Measurements from ENCODE around the gene SNX13. TPM values are rescaled to one million over a fixed set of nuclear protein-coding genes. Genes with fewer than 3 reads are reported as not detected.

Gene SNX13
- total RNA-seq, 1 experiment from 2014 or later = 29.0 TPM

GRCh38 chr7:17921857-17922416 is 18.4 kb downstream of the SNX13 start:
- no CpG with 5 or more reads among the region's 1 CpG for WGBS (ENCODE audit: extremely low coverage, insufficient read length, low lambda C conversion rate)
- no peaks in the 10 kb centered on the region for H3K27me3 ChIP-seq (ENCODE audit: insufficient read depth, low read length)
- H3K4me2 ChIP-seq (ENCODE audit: insufficient read depth, insufficient read length, low read length) = no peak overlapping the region
- H4K20me1 ChIP-seq (ENCODE audit: control insufficient read depth, insufficient read depth, insufficient read length) = no peaks in the 10 kb centered on the region
- Mint-ChIP-seq H3K27me3 (ENCODE audit: low read depth) (no peaks in the 10 kb centered on the region), H3K4me3 (no peak overlapping the region), H3K9me3 (peaks cover 0 to 3% of the 10 kb centered on the region in 2 experiments; a peak in 1 of 5 replicates), H3K4me1 (peaks cover 41 to 42% of the 10 kb centered on the region in 2 experiments), H3K27ac (no peak overlapping the region; a peak in 1 of 7 replicates), H3K36me3 (ENCODE audit: insufficient read depth in 1 of 3, low read depth in 3 of 3) (no peaks in the 10 kb centered on the region)
- peaks cover 10% of the 10 kb centered on the region; the same call in 1 of the 2 replicates for H3K79me2 ChIP-seq (ENCODE audit: insufficient read depth, low read length)
- H3K18ac ChIP-seq (ENCODE audit: insufficient read length, low read depth, low read length) = no peak overlapping the region
- H2BK20ac ChIP-seq (ENCODE audit: low read depth, low read length, poor library complexity, severe bottlenecking) = no peak overlapping the region
- H3K27ac ChIP-seq (ENCODE audit: insufficient read length, low read depth, low read length) = no peak overlapping the region
- no peak overlapping the region for H4K5ac ChIP-seq (ENCODE audit: insufficient read length, low read depth, low read length)
- no peak for TF ChIP-seq CTCF (conservative IDR thresholded peaks at IDR 0.05)
- H4K91ac ChIP-seq (ENCODE audit: insufficient read length, low read depth, low read length) = no peak overlapping the region
- no peaks in the 10 kb centered on the region for H3K9me3 ChIP-seq (ENCODE audit: control insufficient read depth, low read depth, low read length)
- no peak overlapping the region for H3K14ac ChIP-seq (ENCODE audit: insufficient read depth, low read length)
- no peak overlapping the region for H2AK5ac ChIP-seq (ENCODE audit: insufficient read length, low read length)
- DNase-seq = no peak
- no peak overlapping the region for H4K8ac ChIP-seq (replicated peaks; ENCODE audit: insufficient read length, low read depth, low read length)
- H2BK15ac ChIP-seq (ENCODE audit: low read depth, low read length) = no peak overlapping the region
- no peak overlapping the region for H3T11ph ChIP-seq (ENCODE audit: low read length)
- peaks cover 9% of the 10 kb centered on the region; the same call in 1 of the 2 replicates for H3K4me1 ChIP-seq (ENCODE audit: insufficient read depth, low read length)
- no peak overlapping the region for H3K23ac ChIP-seq (ENCODE audit: insufficient read length, low read depth, low read length)
- H3K4ac ChIP-seq (ENCODE audit: low read depth, low read length) = no peak overlapping the region
- no peak overlapping the region for H3K9ac ChIP-seq (ENCODE audit: extremely low read depth, insufficient read length, low read length)
- peaks cover 3% of the 10 kb centered on the region for H3K79me1 ChIP-seq (ENCODE audit: insufficient read depth, low read depth, low read length, poor library complexity, severe bottlenecking)
- H2BK12ac ChIP-seq (ENCODE audit: insufficient read length, low read depth, low read length) = no peak overlapping the region
- no peak overlapping the region for H3K56ac ChIP-seq (ENCODE audit: insufficient read length, low read depth, low read length)
- H2BK120ac ChIP-seq (ENCODE audit: low read depth, low read length, poor library complexity, severe bottlenecking) = no peak overlapping the region
- H3K23me2 ChIP-seq (ENCODE audit: insufficient read length, low read depth, low read length, poor library complexity, severe bottlenecking) = no peaks in the 10 kb centered on the region
- no peak overlapping the region for H2AFZ ChIP-seq (ENCODE audit: low read length)
- no peak overlapping the region for H2BK5ac ChIP-seq (ENCODE audit: insufficient read length, low read length)
